ENCODE data around the gene EFCAB8. TPM values are rescaled to one million over a fixed set of nuclear protein-coding genes. Genes with fewer than 3 reads are reported as not detected.

The EFCAB8 gene
- total RNA-seq, 1 donor from 2014 or later = 0.41 TPM

DNA sequence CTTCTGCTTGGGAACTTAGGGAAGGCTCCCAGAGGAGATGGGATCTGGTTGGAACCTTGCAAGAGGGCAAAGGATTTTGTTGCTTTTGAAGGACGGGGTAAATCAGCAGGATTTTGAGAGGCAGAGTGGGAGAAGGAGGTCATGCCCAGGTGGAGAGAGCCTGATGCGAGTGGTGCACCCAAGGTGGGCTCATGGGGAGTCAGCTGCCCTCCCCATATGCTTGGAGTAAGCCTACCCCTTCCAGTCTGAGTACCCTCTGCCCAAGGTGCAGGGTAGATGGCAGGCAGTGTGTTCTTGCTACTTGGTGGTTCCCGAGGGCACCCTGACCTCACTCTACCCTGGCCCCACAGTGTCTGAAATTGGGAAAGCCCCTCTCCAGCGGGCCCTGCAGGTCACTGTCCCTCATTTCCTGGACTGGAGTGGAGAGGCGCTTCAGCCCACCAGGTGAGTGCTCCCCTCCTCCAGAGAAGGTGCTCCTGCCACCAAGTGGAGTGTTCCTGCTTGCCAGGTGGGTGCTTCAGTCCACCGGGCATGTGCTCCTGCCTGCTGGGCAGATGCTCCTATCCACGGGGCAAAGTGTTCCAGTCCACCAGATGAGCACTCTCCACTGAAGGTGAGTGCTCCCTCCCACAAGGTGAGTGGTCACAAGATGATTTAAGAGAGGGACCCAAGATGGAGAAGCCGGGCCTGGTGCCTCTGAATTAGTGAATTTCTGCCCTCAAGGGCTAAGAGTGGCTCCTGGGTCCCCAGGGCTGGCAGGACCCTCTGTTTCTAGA lies 152.1 kb downstream of the EFCAB8 start:
- no peaks in the 10 kb centered on the region for H3K4me1 ChIP-seq (ENCODE audit: insufficient read depth, low read length)
- Mint-ChIP-seq H3K4me1 (ENCODE audit: low read depth, unreplicated experiment) (no peaks in the 10 kb centered on the region), H3K9me3 (ENCODE audit: unreplicated experiment) (no peaks in the 10 kb centered on the region), H3K27me3 (ENCODE audit: low read depth, unreplicated experiment) (peaks cover 45% of the 10 kb centered on the region), H3K4me3 (ENCODE audit: unreplicated experiment) (no peak overlapping the region), H3K27ac (ENCODE audit: unreplicated experiment) (no peak overlapping the region), H3K36me3 (ENCODE audit: low read depth, unreplicated experiment) (no peaks in the 10 kb centered on the region)
- H4K20me1 ChIP-seq (ENCODE audit: insufficient read depth, low read length) = no peaks in the 10 kb centered on the region
- FAIRE-seq = no peak
- H2AFZ ChIP-seq (ENCODE audit: low read depth, low read length) = no peak overlapping the region
- no peaks in the 10 kb centered on the region for H3K79me2 ChIP-seq (ENCODE audit: insufficient read depth, low read length)
- no peak overlapping the region for H3K4me3 ChIP-seq (ENCODE audit: insufficient read depth, low read depth, low read length)
- TF ChIP-seq EZH2 (IDR thresholded peaks at IDR 0.05; ENCODE audit: insufficient read depth, low read length) = no peak
- TF ChIP-seq, protein P1, sequence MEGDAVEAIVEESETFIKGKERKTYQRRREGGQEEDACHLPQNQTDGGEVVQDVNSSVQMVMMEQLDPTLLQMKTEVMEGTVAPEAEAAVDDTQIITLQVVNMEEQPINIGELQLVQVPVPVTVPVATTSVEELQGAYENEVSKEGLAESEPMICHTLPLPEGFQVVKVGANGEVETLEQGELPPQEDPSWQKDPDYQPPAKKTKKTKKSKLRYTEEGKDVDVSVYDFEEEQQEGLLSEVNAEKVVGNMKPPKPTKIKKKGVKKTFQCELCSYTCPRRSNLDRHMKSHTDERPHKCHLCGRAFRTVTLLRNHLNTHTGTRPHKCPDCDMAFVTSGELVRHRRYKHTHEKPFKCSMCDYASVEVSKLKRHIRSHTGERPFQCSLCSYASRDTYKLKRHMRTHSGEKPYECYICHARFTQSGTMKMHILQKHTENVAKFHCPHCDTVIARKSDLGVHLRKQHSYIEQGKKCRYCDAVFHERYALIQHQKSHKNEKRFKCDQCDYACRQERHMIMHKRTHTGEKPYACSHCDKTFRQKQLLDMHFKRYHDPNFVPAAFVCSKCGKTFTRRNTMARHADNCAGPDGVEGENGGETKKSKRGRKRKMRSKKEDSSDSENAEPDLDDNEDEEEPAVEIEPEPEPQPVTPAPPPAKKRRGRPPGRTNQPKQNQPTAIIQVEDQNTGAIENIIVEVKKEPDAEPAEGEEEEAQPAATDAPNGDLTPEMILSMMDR (IDR thresholded peaks at IDR 0.05; ENCODE audit: insufficient read depth, low read depth, low read length) = no peak
- no peak for DNase-seq (ENCODE audit: low read depth)
- no peak overlapping the region for H3K27ac ChIP-seq (ENCODE audit: low read depth, low read length)
- no peak overlapping the region for H3K9ac ChIP-seq (ENCODE audit: low read length)
- H3K9me3 ChIP-seq (ENCODE audit: insufficient read depth, low read depth, low read length) = no peaks in the 10 kb centered on the region
- no peaks in the 10 kb centered on the region for H3K36me3 ChIP-seq (ENCODE audit: insufficient read depth, low read length)
- H3K4me2 ChIP-seq (ENCODE audit: low read length) = no peak overlapping the region
- H3K27me3 ChIP-seq (ENCODE audit: insufficient read depth, low read length) = no peaks in the 10 kb centered on the region

Other genes with a start within 250 kb of the EFCAB8 start
- not detected in 2 replicates for gene C20orf203, start 185.0 kb upstream of the EFCAB8 start, total RNA-seq
- gene COMMD7, start 115.5 kb upstream of the EFCAB8 start, total RNA-seq = 38.7 and 38.9 TPM in 2 replicates
- 5.0 and 5.6 TPM in 2 replicates for gene DNMT3B, start 96.5 kb upstream of the EFCAB8 start, total RNA-seq
- gene MAPRE1, start 39.0 kb upstream of the EFCAB8 start, total RNA-seq = 153 and 166 TPM in 2 replicates
- not detected in 2 replicates for gene SUN5, start 145.5 kb downstream of the EFCAB8 start, total RNA-seq
- not detected in 2 replicates for gene BPIFB2, start 148.8 kb downstream of the EFCAB8 start, total RNA-seq
- gene BPIFB6, start 172.7 kb downstream of the EFCAB8 start, total RNA-seq = not detected in 2 replicates
- gene BPIFB3, start 195.0 kb downstream of the EFCAB8 start, total RNA-seq = not detected in 2 replicates
- not detected in 2 replicates for gene BPIFB4, start 220.7 kb downstream of the EFCAB8 start, total RNA-seq

Data from astrocyte (in vitro differentiated cells and primary cell).